Esophagus mucosa (tissue), 1 donor: ENCODE data around the gene NSUN3. TPM values are rescaled to one million over a fixed set of nuclear protein-coding genes. Genes with fewer than 3 reads are reported as not detected.
"Not testable (repeated sequence)": the region's sequence is repeated elsewhere in the genome, so short reads cannot be mapped to it uniquely, and the experiment has no call there.

Source experiments
- ATAC-seq: fragments of 200-7000 bp; cut with Tn5 transposase; one replicate; pipeline ENCODE4 v1.9.1; 2020
- total RNA-seq: library from RNA; stranded (reverse); gene quantifications from one replicate; pipeline ENCODE4 v1.2.4, GENCODE V29; 2023
- donor health status: DM: yes; HTN: yes; CAD: no.

The NSUN3 gene
- total RNA-seq, 1 donor from 2014 or later = 4.6 TPM

DNA sequence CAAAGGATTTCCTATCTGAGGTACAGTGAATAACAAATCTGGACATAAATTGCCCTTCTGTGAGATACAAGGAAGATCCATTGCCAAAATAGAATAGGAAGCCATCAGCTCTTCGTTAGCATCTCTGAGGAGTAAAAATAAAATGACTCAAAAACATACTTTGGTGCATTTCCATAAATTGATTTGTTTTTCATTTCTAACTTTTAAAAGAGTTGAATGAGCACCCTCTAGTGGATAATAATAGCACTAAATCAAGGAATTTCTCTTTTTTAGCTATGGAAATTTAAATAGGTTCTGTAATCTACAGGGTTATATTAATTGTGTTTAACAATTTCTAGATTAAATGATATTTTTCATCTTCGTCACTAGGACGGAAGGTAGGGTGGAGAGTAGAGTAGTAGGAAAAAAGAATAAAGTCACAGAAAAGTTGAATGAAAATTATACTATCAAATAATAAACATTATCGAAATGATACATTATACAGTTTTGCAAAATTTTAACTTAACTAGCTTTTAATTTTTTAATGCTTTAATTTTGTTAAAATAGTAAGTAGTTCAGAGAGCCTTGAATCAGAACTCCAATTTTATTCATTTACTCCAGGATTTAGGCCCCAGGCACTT, 6.4 kb downstream of the NSUN3 start:
- no peak for ATAC-seq

DNA sequence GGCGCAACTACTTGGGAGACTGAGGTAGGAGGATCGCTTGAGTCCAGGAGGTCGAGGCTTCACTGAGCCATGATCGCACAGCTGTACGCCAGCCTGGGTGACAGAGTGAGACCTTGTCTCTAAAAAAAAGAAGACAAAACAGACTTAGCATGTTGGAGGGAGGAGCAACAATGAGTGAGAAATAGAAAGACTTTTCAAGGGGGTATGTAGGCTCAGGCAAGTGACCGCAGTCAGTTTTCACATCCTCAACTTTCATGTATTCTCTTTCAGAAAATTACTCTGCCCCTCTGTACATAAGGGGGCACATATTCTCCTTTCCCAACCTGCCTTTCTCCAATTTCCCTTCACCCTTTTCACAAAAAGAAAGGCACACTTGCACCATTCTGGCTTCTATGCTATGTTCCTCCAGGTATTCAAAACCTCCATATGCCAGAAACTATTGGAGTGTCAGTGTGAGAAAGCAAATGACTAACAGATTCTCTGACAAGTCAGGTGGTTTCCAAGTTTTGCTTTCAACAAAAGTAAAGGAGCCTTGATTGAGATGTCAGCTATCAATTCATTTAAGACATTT, 7.6 kb downstream of the NSUN3 start:
- ATAC-seq = no peak

DNA sequence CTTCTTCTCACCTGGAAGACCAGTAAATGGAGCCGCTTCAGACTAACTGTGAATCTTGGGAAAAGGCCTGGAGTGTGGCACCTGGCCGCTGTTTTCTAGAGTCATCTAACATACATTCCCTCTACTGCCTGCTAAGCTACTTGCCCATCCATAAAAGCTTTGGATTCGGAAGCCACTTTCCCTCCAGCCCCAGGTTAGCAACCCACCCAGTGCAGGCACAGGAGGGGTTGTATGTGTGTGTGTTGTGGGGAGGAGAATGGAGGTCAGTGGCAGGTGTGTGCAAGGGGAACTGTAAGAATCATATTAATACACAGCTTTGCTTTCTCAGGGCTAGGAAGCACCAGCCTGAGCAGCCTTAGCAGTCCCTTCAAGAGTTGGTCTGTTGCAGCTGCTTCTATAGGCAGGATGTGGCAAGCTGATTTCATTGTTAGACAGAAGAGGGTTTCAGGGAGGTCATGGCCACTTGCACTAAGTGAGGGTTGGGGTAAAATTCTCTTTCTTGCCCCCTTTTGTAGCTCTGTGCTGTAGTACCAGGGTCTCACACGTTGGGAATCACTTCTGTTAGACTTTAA, 8.9 kb downstream of the NSUN3 start:
- ATAC-seq = no peak

- no peak for ATAC-seq
Observed at GRCh38 chr3:94076055-94076454, 13.2 kb downstream of the NSUN3 start.

GRCh38 chr3:94080552-94080951, 17.7 kb downstream of the NSUN3 start:
- not testable (repeated sequence) for ATAC-seq

GRCh38 chr3:94081884-94082283, 19.0 kb downstream of the NSUN3 start:
- no peak for ATAC-seq

GRCh38 chr3:94082391-94082937, 19.6 kb downstream of the NSUN3 start:
- no peak for ATAC-seq

DNA sequence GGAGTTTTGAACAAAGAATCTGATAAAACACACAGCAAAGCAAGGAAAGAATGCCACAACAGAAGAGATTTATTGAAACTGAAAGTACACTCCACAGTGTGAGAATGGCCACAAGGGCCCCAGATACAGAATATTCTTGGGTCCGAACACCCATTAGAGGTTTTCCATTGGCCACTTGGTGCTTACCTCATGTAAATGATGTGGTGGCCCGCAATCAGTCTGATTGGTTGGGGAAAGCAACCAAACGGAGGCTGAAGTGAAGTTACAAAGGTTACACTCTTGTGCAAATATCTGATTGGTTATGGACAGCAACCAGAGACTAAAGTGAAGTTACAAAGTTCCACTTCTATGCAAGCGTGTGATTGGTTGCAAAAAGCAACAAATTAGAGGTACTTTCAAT, 20.4 kb downstream of the NSUN3 start:
- ATAC-seq = no peak

- no peak for ATAC-seq
Observed at GRCh38 chr3:94089126-94089525, 26.3 kb downstream of the NSUN3 start.

DNA sequence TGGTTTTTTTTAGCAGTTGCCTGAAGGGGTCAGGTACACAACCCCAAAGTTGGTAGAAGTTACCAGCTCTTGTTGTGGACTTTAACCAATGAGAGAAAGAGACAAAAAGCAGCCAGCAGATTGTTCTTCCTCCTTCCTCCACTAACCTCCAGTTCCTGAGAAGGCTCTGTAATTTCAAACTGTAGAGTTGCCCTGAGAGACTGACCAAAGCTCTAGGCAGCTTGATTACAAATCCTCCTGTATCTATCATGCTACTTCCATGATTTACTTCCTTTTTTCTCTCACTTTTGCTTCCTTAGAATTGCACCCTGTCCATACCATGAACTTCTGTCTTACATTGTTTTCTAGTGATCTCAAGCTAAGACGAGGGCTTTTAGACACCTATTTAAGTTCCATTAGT, 29.2 kb downstream of the NSUN3 start:
- ATAC-seq = no peak

- ATAC-seq = no peak
Observed at GRCh38 chr3:94093151-94093550, 30.3 kb downstream of the NSUN3 start.

GRCh38 chr3:94095111-94095510, 32.2 kb downstream of the NSUN3 start:
- no peak for ATAC-seq

- no peak for ATAC-seq
Observed at GRCh38 chr3:94098452-94098851, 35.6 kb downstream of the NSUN3 start.

DNA sequence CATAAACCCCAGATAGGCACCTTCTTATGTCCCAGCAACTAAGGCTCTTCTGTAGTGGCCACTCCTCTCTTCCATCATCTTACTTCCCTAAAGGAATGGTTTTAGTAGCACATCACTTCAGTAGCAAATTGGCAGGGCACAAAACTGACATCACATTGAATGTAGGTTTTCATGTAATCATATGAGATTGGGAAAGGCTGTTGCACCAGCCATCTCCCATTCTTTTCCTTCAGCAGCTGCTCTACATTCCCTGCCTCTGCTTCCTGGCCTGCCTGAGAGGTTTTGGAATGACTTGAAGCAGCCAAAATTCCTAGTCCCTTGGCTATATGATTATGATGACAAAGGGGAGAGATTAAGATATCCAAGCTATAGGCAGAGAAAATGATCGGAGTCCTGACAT, 36.5 kb downstream of the NSUN3 start:
- ATAC-seq = no peak

- ATAC-seq = no peak
Observed at GRCh38 chr3:94101860-94102259, 39.0 kb downstream of the NSUN3 start.

DNA sequence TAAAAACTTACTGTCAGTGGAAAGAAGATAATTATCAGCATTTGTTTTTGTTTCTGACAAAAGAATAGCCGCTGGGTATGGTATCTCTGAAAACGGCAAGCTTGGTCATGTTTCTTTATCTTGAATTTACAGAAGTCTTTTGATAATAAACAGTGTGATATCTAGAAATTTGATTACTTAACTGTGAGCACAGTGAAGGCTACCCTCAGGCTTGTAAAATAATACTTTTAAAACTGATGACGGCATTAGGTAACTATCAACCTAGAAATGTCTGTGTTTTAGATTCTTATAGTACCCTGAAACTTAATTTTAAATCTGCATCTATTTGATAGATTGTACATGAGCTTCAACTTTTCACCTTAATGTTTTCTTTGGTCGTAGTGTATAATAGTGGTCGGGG, 43.4 kb downstream of the NSUN3 start:
- no peak for ATAC-seq

DNA sequence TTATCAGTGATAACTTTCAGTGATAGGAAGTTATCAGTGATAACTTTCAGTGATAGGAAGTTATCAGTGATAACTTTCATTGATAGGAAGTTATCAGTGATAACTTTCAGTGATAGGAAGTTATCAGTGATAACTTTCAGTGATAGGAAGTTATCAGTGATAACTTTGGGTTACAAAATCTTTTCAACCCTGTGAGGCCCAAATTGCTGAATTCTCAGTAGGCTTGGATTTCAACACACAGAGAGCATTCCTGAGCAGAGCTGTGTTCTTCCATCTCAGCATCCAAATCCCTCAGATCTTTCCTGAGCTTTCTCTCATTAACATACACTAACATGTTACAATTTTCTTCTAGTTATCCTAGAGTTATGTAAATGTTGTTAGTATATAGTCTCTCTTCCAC, 47.4 kb downstream of the NSUN3 start:
- ATAC-seq = not testable (repeated sequence)

- ATAC-seq = no peak
Observed at GRCh38 chr3:94110854-94111253, 48.0 kb downstream of the NSUN3 start.

DNA sequence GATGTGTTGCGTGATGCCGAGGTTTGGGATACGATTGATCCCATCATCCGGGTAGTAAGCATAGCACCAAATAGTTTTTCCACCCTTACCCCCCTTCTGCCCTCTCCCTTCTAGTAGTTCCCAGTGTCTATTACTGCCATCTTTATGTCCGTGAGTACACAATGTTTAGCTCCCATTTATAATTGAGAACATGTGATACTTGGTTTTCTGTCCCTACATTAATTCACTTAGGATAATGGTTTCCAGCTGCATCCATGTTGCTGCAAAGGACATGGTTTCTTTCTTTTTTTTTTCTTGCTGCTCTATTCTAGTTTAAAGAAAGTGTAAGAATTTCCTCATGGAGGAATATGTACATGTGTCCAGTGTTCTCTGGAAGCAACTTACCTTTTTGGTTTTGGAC, 51.8 kb downstream of the NSUN3 start:
- ATAC-seq = no peak

DNA sequence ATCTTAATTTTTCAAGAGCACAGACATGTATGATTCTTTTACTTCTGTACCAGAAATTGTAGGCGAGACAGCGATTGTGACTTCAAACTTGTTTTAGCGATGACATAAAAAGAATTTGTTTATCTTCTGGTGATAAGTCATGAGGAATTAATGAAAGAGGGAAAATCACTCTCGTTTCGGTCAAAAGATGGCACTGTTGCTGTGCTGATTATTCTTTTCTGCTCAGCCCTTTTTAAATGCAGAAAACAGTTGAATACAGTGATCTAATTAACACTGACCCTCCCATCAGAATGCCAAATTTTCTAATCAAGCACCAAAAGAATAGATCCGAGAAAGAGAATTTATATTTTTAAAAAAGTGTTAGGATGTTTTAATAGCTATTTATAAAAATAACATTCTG, 52.6 kb downstream of the NSUN3 start:
- no peak for ATAC-seq

GRCh38 chr3:94117729-94118128, 54.9 kb downstream of the NSUN3 start:
- no peak for ATAC-seq

GRCh38 chr3:94118390-94118789, 55.5 kb downstream of the NSUN3 start:
- ATAC-seq = no peak

DNA sequence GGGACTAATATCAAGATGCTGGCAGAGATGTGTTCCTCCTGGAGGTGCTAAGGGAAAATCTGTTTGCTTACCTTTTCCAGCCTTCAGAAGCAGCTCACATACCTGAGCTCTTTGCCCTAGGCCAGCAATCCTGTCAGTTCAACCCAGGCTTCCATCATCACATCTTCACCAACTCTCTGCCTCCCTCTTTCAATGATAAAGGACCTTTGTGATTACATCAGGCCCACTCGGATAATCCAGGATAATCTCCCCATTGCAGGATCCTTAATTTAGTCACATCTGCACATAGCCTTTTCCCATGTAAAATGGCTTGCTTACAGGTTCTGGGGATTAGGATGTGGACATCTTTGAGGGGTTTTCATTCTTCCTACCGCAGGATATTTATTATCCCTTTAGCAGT, 58.3 kb downstream of the NSUN3 start:
- ATAC-seq = no peak

- ATAC-seq = no peak
Observed at GRCh38 chr3:94127115-94127514, 64.3 kb downstream of the NSUN3 start.
